ENCODE results near the gene MOB2. TPM values are rescaled to one million over a fixed set of nuclear protein-coding genes. Genes with fewer than 3 reads are reported as not detected.

MOB2 gene
- total RNA-seq, 2 experiments from 2014 or later, result 37.0 to 38.3 TPM

- DNase-seq (no peak), ATAC-seq (ENCODE audit: poor library complexity) (no peak)
- H3K4me1 ChIP-seq (ENCODE audit: insufficient read depth, low read length), result peaks cover 84% of the 10 kb centered on the region
- H3K9me3 ChIP-seq (ENCODE audit: control insufficient read depth in 1 of 2, insufficient read depth in 1 of 2, low read length in 2 of 2), result no peaks in the 10 kb centered on the region
- no peak overlapping the region for H3K4me3 ChIP-seq (ENCODE audit: low read length)
- no peak overlapping the region for H3K27ac ChIP-seq (ENCODE audit: low read depth in 1 of 2, low read length in 2 of 2)
- no peaks in the 10 kb centered on the region for H3K27me3 ChIP-seq (ENCODE audit: control insufficient read depth in 1 of 2, insufficient read depth in 2 of 2, low read length in 2 of 2)
- H3K4me1 Mint-ChIP-seq (ENCODE audit: low read depth), result peaks cover 35% of the 10 kb centered on the region
- no peaks in the 10 kb centered on the region for H3K27me3 Mint-ChIP-seq
- intact Hi-C loops (cut with DNase I, micrococcal nuclease), result no loop called here
- ChIA-PET CTCF (no interaction called here), POLR2A (no interaction called here)
- no peaks in the 10 kb centered on the region for H3K9me3 Mint-ChIP-seq
- H3K27ac Mint-ChIP-seq, result no peak overlapping the region
- H3K36me3 ChIP-seq (ENCODE audit: insufficient read depth, low read length), result peaks cover 49% of the 10 kb centered on the region
- no peak overlapping the region for H3K4me3 Mint-ChIP-seq
- no peak for TF ChIP-seq CTCF (IDR thresholded peaks at IDR 0.05)
- peaks cover 31% of the 10 kb centered on the region for H3K36me3 Mint-ChIP-seq (ENCODE audit: low read depth)
Observed at GRCh38 chr11:1531449-1532013, 45.0 kb upstream of the MOB2 start.

- no peak overlapping the region for H3K27ac ChIP-seq (ENCODE audit: low read depth in 1 of 2, low read length in 2 of 2)
- Mint-ChIP-seq H3K36me3 (ENCODE audit: low read depth) (peaks cover 27% of the 10 kb centered on the region), H3K4me3 (no peak overlapping the region), H3K27me3 (no peaks in the 10 kb centered on the region), H3K27ac (no peak overlapping the region), H3K9me3 (no peaks in the 10 kb centered on the region), H3K4me1 (ENCODE audit: low read depth) (peaks cover 35% of the 10 kb centered on the region)
- DNase-seq, result no peak
- peaks cover 44% of the 10 kb centered on the region for H3K36me3 ChIP-seq (ENCODE audit: insufficient read depth, low read length)
- H3K4me1 ChIP-seq (ENCODE audit: insufficient read depth, low read length), result peaks cover 80% of the 10 kb centered on the region
- H3K4me3 ChIP-seq (ENCODE audit: low read length), result no peak overlapping the region
- POLR2A ChIA-PET, result no interaction called here
- intact Hi-C loops (cut with DNase I, micrococcal nuclease), result no loop called here
- no peaks in the 10 kb centered on the region for H3K27me3 ChIP-seq (ENCODE audit: control insufficient read depth in 1 of 2, insufficient read depth in 2 of 2, low read length in 2 of 2)
- TF ChIP-seq CTCF (IDR thresholded peaks at IDR 0.05), result no peak
- CTCF ChIA-PET, result no interaction called here
- ATAC-seq (ENCODE audit: poor library complexity), result no peak
- no peaks in the 10 kb centered on the region for H3K9me3 ChIP-seq (ENCODE audit: control insufficient read depth in 1 of 2, insufficient read depth in 1 of 2, low read length in 2 of 2)
Observed at GRCh38 chr11:1530686-1531448, 44.3 kb upstream of the MOB2 start.

GRCh38 chr11:1529774-1530173 is 43.2 kb upstream of the MOB2 start:
- no peak overlapping the region for H3K4me3 ChIP-seq (ENCODE audit: low read length)
- intact Hi-C loops (cut with DNase I, micrococcal nuclease), result no loop called here
- Mint-ChIP-seq H3K36me3 (ENCODE audit: low read depth) (peaks cover 19% of the 10 kb centered on the region), H3K27me3 (no peaks in the 10 kb centered on the region), H3K4me1 (ENCODE audit: low read depth) (peaks cover 29% of the 10 kb centered on the region), H3K9me3 (no peaks in the 10 kb centered on the region), H3K27ac (no peak overlapping the region), H3K4me3 (no peak overlapping the region)
- ChIA-PET POLR2A (no interaction called here), CTCF (no interaction called here)
- no peaks in the 10 kb centered on the region for H3K27me3 ChIP-seq (ENCODE audit: control insufficient read depth in 1 of 2, insufficient read depth in 2 of 2, low read length in 2 of 2)
- TF ChIP-seq CTCF (IDR thresholded peaks at IDR 0.05), result no peak
- no peak overlapping the region for H3K27ac ChIP-seq (ENCODE audit: low read depth in 1 of 2, low read length in 2 of 2)
- no peak for DNase-seq
- H3K9me3 ChIP-seq (ENCODE audit: control insufficient read depth in 1 of 2, insufficient read depth in 1 of 2, low read length in 2 of 2), result no peaks in the 10 kb centered on the region
- H3K36me3 ChIP-seq (ENCODE audit: insufficient read depth, low read length), result peaks cover 40% of the 10 kb centered on the region
- peaks cover 76% of the 10 kb centered on the region for H3K4me1 ChIP-seq (ENCODE audit: insufficient read depth, low read length)
- no peak for ATAC-seq (ENCODE audit: poor library complexity)
